Stimulated activated effector memory CD8-positive, alpha-beta T cell treated with anti-CD3 and anti-CD28 coated beads, Interleukin-12 subunit alpha, Interleukin-12 subunit beta, amount 100 ng/mL, for 72 hours (primary cell): Measurements from ENCODE around the gene PTPN13.

ENCODE experiments used
- ATAC-seq: fragments of 150-1000 bp; cut with Tn5 transposase; 2 replicates; pipeline ENCODE4 v1.10.0; 2021
- DNase-seq, 2 donors: peaks; one replicate each; pipeline ENCODE4 v3.0.0; 2021 to 2022; ENCODE audit warnings: low spot score in 2 of 2
- H3K27ac Mint-ChIP-seq: one replicate; pipeline ENCODE4 v1.8.0; 2022; ENCODE audit warnings: mild to moderate bottlenecking, mixed read lengths
- H3K36me3 Mint-ChIP-seq: one replicate; pipeline ENCODE4 v1.8.0; 2022; ENCODE audit warnings: mild to moderate bottlenecking, mixed read lengths
- H3K4me1 Mint-ChIP-seq: one replicate; pipeline ENCODE4 v1.8.0; 2022; ENCODE audit warnings: mixed read lengths
- H3K4me3 Mint-ChIP-seq: one replicate; pipeline ENCODE4 v1.8.0; 2022; ENCODE audit warnings: mild to moderate bottlenecking, mixed read lengths
- H3K9me3 Mint-ChIP-seq: one replicate; pipeline ENCODE4 v1.8.0; 2022; ENCODE audit warnings: mixed read lengths

PTPN13 gene

DNA sequence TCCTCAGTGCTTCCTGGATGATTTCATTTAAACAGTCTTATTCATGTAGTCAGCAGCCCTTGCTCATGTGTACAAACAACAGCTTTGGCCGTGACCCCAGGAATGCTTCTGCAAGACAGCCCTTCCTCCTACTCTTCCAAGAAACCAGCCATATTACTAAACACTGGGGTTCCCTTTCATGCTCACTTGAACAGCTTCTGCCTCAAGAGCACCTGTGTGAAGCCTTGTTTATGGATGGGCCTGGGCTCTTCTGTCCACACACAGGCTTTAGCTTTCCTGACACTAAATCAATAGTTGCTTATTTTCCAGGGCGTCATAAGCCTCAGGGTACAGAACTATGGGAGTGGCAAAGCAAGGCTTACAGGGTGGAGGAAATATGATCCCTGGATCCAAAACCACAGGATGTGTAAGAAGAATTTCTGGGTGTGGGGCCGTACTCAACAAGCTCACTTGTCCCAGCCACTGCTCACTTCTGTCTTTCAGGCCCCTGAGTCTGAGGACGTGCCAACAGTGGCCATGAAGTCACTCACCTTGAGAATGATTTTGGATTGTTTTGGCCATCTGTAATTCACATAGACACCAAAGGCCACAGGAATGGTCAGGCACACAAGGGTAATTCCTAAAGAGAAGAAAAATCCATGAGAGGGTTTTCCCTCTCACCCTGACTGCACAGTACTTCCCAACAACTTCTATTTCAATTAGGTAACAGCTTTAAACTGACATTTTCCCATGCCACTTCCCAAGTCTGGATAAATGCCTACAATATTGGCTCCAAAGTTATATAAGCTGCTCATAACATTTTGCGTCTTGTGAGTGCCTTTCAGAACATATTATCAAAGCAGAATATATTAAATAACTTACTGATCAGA, 237.4 kb downstream of the PTPN13 start:
- no peak overlapping the region for H3K4me3 Mint-ChIP-seq
- H3K9me3 Mint-ChIP-seq = no peaks in the 10 kb centered on the region
- ATAC-seq = no peak
- no peaks in the 10 kb centered on the region for H3K4me1 Mint-ChIP-seq
- no peak for DNase-seq
- H3K27ac Mint-ChIP-seq = no peak overlapping the region
- H3K36me3 Mint-ChIP-seq = no peaks in the 10 kb centered on the region

DNA sequence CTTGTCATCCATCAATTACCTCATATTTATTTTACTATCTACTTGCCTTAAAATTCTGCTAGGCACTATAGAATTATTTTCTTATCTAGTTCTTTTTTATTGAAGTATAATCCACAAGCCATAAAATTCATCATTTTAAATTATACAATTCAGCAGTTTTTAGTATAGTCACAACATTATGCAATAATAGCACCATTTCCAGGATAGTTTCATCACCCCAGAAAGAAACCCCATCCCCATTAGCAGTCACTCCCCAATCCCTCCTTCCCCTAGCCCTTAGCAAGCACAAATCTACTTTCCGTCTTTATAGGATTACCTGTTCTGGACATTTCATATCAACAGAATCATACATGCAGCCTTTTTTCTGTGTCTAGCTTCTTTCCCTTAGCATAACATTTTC, 239.5 kb downstream of the PTPN13 start:
- Mint-ChIP-seq H3K27ac (no peak overlapping the region), H3K4me3 (no peak overlapping the region), H3K4me1 (no peaks in the 10 kb centered on the region), H3K36me3 (no peaks in the 10 kb centered on the region), H3K9me3 (no peaks in the 10 kb centered on the region)
- no peak for ATAC-seq
- DNase-seq = no peak

DNA sequence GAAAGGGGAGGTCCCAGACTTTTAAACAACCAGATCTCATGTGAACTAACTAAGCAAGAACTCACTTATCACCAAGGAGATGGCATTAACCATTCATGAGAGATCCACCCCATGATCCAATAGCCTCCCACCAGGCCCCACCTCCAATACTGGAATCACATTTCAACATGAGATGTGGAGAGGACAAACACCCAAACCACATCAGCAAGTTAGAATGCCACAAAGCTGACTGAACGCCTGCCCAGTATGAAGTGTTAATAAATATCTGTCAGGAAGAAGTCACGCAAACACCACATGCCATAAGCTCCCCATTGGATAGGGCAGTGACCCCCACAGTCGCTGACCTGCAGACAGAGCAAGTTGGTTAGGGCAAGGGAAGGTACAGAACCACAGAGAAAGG, 240.8 kb downstream of the PTPN13 start:
- H3K36me3 Mint-ChIP-seq = no peaks in the 10 kb centered on the region
- H3K27ac Mint-ChIP-seq = no peak overlapping the region
- H3K9me3 Mint-ChIP-seq = no peaks in the 10 kb centered on the region
- H3K4me3 Mint-ChIP-seq = no peak overlapping the region
- no peak for ATAC-seq
- no peaks in the 10 kb centered on the region for H3K4me1 Mint-ChIP-seq
- no peak for DNase-seq

DNA sequence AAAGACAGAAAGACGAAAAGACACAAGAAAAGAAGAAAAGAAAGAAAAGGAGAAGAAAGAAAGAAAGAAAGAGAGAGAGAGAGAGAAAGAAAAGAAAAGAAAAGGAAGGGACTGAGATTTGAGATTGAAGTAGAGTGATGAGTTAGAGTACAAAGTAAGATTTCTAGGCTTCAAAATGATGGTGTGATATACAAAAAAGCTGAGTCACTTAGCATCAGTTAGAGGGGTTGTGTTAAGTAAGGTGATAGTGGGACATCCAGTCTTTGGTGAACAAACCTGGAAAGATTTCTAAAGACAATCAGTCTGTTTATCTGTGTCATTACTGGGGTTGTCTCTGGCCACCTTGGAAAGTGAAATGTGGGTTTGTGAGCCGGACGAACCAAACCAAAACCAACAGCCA, 241.6 kb downstream of the PTPN13 start:
- H3K36me3 Mint-ChIP-seq = no peaks in the 10 kb centered on the region
- H3K4me1 Mint-ChIP-seq = no peaks in the 10 kb centered on the region
- H3K9me3 Mint-ChIP-seq = no peaks in the 10 kb centered on the region
- no peak overlapping the region for H3K4me3 Mint-ChIP-seq
- no peak for ATAC-seq
- H3K27ac Mint-ChIP-seq = no peak overlapping the region
- no peak for DNase-seq

DNA sequence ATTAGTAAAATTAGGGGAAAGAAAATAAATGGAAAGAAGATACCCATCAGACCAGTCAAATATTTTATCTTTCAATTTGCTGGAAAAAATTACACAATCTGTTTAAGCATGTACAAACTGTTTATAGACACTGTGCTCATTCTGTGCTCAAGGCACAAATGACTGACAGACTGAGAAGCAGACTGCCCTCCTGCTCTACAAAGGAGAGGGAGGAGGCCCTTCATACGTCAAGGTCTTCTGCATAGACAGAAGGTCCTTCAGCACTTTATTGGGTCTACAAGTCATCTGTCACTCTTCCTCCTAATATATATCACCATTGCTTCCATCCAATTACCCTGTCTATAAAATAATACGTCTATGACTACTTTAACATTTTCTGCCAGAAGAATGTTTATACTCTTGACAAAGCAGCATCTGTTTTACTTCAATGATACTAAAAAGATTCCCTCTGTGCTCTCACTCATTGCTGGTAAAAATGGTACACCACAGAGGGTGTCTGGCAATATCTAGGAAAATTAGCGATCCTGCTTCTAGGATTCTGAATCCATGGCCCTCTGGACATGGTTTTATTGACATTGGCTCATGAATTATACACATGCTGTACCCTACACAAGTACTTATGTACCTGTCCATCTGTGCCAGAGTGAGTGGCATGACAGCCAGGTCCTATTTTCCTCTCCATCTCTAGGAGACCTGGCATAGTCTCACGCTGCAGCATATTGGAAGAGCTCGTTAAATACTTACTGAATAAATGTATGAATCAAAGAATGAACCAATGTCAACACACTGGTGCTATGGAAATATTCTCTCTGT, 243.8 kb downstream of the PTPN13 start:
- H3K4me1 Mint-ChIP-seq = no peaks in the 10 kb centered on the region
- DNase-seq (no peak), ATAC-seq (no peak)
- no peaks in the 10 kb centered on the region for H3K9me3 Mint-ChIP-seq
- no peaks in the 10 kb centered on the region for H3K36me3 Mint-ChIP-seq
- H3K27ac Mint-ChIP-seq = no peak overlapping the region
- H3K4me3 Mint-ChIP-seq = no peak overlapping the region

DNA sequence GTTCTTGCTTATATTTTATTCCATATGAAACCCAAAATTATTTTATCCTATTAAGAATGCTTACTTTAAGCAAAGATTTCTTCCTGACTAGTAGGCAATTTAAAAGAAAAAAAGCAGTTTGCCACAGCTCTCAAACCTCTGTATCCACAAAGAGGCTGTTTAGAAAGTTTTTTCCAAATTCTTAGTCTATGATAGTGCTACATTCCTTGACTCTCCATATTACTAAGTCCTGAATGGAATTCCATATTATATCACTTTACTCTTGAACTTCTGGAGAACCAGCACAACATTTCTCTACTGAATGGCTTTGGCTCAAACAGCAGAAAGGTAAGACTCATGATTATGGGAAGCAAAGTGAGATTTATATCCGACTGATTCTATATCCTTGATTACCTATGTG, 246.7 kb downstream of the PTPN13 start:
- H3K27ac Mint-ChIP-seq = no peak overlapping the region
- H3K9me3 Mint-ChIP-seq = no peaks in the 10 kb centered on the region
- DNase-seq = no peak
- H3K36me3 Mint-ChIP-seq = no peaks in the 10 kb centered on the region
- H3K4me1 Mint-ChIP-seq = no peaks in the 10 kb centered on the region
- H3K4me3 Mint-ChIP-seq = no peak overlapping the region
- no peak for ATAC-seq

DNA sequence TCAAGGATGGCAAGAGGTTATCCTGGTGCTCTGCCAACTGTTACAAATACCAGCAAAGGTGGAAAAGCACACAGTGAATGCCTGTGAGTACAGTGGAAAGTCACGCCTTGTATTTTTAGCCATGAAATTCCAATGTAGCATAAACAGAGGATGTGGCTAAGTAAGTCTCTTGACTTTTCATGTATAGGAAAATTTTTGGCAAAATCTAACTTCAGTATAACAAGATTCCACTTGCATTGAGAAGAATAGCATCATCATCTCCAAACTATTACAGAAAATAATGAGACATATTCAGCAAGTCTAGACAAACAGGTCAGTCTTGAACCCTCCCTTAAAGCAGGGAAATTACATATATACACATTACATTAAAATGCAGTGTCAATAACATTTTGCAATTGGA, 247.2 kb downstream of the PTPN13 start:
- no peaks in the 10 kb centered on the region for H3K36me3 Mint-ChIP-seq
- no peaks in the 10 kb centered on the region for H3K4me1 Mint-ChIP-seq
- H3K27ac Mint-ChIP-seq = no peak overlapping the region
- ATAC-seq (no peak), DNase-seq (no peak)
- H3K9me3 Mint-ChIP-seq = no peaks in the 10 kb centered on the region
- H3K4me3 Mint-ChIP-seq = no peak overlapping the region

DNA sequence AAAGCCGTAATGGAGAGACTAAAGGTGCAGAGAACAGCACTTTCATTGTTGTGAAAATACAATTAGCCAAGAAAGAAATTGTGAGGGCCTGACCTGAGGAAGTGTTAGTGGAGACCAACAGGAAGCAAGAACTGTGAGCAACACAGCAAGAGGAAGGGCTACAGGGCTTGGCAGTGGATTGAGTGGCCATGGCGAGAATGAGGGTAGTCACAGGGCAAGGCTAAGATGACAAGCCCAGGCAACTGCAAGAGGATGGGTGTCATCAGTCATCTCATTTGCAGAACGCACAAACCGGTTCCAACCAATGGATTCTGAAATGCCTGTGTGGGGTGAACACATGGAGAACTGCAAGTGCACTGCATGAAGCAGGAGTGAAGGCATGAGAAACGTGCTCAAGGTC, 251.5 kb downstream of the PTPN13 start:
- H3K36me3 Mint-ChIP-seq = no peaks in the 10 kb centered on the region
- no peaks in the 10 kb centered on the region for H3K9me3 Mint-ChIP-seq
- no peaks in the 10 kb centered on the region for H3K4me1 Mint-ChIP-seq
- ATAC-seq = no peak
- DNase-seq = no peak
- H3K27ac Mint-ChIP-seq = no peak overlapping the region
- H3K4me3 Mint-ChIP-seq = no peak overlapping the region

DNA sequence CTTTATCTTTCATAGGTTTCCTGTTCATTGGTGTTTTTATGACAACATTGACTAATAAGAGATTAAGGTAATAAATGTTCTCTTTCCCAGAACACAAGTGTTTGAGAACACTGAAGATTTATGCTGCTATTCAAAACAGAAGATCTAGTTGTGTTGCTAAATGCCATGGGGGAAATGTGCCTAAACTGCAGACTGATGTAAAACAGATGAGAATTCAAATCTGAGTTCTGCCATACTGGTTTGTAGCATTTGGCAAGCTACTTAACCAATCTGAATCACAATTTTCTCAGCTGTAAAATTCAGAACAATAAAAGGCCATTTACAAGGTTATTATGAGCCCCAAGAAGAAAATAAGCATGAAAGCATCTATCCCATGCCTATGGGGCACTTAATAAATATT, 252.8 kb downstream of the PTPN13 start:
- DNase-seq = no peak

DNA sequence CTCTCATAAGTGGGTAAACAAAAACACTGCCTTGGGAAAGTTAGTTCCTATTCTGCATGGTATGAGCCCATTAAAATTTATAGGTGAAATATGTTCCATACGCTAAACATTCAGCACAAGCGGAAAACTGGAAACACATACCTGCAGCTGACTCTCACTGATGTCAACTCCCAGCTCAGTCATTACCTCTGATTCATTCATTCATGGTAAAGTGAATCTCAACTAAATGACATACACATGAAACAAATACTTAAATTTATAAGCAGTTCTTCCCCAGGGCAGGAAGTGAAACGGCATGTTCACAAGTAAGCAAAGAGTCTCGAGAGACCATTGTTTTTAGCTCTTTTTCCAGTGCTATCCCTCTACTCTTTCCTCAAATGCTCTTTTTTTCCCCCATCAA, 253.5 kb downstream of the PTPN13 start:
- no peaks in the 10 kb centered on the region for H3K4me1 Mint-ChIP-seq
- H3K4me3 Mint-ChIP-seq = no peak overlapping the region

More for the DNA sequence above, 252.8 kb downstream of the PTPN13 start:
- ATAC-seq = no peak
- Mint-ChIP-seq H3K4me1 (no peaks in the 10 kb centered on the region), H3K4me3 (no peak overlapping the region), H3K27ac (no peak overlapping the region), H3K36me3 (no peaks in the 10 kb centered on the region), H3K9me3 (no peaks in the 10 kb centered on the region)

DNA sequence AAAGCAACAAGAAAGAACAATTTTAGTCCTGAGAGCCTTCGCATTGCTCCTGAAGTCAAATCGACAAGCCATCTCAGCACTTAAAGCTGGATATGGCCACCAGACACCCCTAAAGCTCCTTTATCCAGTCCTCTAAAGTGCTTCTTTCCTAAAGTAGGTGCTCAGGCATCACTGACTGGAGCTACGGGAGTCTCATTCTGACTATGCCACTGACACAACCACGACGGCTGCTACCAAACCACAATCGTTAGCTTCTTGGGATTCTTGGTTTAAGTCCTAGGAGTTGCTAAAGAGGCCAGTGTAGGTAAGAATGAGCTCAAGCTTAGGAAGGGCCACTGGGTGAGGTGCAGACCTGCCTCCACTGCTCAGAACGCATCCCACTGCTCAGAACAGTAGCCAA, 254.0 kb downstream of the PTPN13 start:
- no peaks in the 10 kb centered on the region for H3K36me3 Mint-ChIP-seq
- H3K27ac Mint-ChIP-seq = no peak overlapping the region
- H3K4me1 Mint-ChIP-seq = no peaks in the 10 kb centered on the region
- H3K9me3 Mint-ChIP-seq = no peaks in the 10 kb centered on the region
- no peak for ATAC-seq
- H3K4me3 Mint-ChIP-seq = no peak overlapping the region
- no peak for DNase-seq

More for the DNA sequence above, 253.5 kb downstream of the PTPN13 start:
- ATAC-seq = no peak
- Mint-ChIP-seq H3K36me3 (no peaks in the 10 kb centered on the region), H3K9me3 (no peaks in the 10 kb centered on the region), H3K27ac (no peak overlapping the region)
- DNase-seq = no peak

DNA sequence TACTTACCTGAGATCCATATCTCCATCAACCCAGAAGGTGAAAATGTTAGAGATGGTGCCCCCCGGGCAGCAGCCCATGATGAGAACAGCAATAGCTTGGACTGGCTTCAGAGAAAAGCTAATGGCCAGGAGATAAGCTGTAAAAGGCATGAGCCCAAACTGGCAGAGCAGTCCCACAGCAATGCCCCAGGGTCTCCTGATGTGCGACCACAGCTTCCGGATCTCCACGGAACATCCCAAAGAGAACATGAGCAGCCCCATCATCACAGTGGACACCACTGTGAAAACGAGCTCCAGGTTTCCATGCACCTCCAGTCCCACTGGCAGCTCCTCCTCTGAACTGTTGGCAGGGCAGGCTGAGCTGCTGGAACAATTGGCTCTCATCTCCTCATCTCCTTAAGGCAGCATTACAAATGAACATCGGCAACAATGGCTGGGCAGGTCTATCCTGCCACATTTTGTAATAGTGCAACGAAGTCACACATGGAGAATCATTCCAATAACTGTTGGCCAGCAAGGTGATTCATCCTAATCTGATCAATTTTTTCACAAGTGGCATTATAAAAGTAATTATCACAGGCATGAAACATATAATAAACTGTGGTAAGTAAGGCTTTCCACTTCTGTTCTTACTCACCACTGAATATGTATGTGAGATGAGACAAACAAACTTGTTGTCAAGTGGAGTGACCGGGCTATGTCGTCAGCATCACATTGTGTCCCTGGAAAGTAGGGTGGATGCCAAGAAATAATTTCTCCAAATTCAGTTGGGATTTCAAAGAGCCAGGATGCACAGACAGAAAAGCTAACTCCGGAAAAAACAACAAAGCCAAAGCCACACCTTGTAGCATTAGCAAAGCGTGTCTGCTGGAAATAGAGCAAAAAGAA, 254.9 kb downstream of the PTPN13 start, which contains the start of gene SLC10A6:
Gene SLC10A6 (minus strand): TSS at position 653 of the 888 bp plus-strand sequence. CDS start 269 bp downstream, at position 384.
- ATAC-seq (no peak), DNase-seq (no peak)
- Mint-ChIP-seq H3K36me3 (no peaks in the 10 kb centered on the region), H3K9me3 (no peaks in the 10 kb centered on the region), H3K4me1 (no peaks in the 10 kb centered on the region), H3K4me3 (no peak within 1 kb of the TSS), H3K27ac (no peak within 1 kb of the TSS)

DNA sequence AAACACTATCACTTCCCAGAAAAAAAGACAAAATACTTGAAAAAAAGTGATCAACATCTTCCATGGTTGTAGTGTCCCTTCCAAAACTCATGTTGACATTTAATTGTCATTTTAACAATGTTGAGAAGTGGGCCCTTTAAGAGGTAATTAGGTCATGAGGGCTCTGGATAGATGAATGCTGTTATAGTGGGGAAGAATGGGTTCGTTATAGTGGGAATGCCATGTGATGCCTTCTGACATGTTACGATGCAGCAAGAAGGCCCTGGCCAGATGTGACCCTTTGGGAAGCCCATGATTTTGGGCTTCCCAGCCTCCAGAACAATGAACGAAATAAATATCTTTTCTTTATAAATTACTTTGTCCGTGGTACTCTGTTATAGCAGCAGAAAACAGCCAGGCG, 259.1 kb downstream of the PTPN13 start:
- DNase-seq (no peak), ATAC-seq (no peak)
- Mint-ChIP-seq H3K4me3 (no peak overlapping the region), H3K9me3 (no peaks in the 10 kb centered on the region), H3K27ac (no peak overlapping the region), H3K36me3 (no peaks in the 10 kb centered on the region), H3K4me1 (no peaks in the 10 kb centered on the region)

DNA sequence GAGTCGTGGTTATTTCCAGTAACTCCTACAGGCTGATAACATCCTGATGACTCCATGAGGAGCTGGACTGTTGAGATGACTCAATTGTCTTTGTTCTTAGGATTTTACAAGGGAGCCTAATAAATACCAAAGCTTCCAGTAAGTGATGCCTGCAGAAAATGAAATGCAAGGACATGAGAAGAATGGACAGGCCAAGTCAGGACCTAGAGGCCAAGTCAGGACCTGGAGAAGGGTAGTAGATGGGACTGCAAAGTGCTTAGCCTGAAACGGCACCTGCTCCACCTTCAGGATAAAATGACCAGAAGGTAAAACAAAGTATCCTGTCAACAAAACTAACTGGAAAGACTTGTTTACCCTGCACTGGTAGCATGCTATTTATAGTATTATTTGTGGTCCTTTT, 261.5 kb downstream of the PTPN13 start:
- ATAC-seq = no peak

DNA sequence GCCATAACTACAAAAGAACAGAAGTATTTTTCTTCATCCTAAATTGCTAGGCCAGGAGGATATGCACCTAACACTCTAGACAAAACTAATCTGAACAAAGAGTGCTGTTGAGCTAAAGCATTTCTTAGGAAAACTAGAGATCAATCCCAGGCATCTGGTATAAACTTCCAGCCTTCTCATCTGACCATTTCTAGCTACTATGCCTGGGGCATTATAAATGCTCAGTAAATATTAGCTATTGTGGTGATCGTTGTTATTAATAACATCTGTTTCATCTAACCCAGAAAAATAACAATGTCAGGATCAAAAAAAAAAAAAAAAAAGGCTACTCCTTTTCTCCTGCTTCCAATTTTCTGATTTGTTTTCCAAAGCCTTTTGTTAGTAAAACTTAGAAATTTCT, 262.8 kb downstream of the PTPN13 start:
- Mint-ChIP-seq H3K9me3 (no peaks in the 10 kb centered on the region), H3K4me3 (no peak overlapping the region), H3K27ac (no peak overlapping the region), H3K36me3 (no peaks in the 10 kb centered on the region), H3K4me1 (no peaks in the 10 kb centered on the region)
- DNase-seq (no peak), ATAC-seq (no peak)

More for the DNA sequence above, 261.5 kb downstream of the PTPN13 start:
- H3K4me3 Mint-ChIP-seq = no peak overlapping the region
- DNase-seq = no peak
- no peaks in the 10 kb centered on the region for H3K4me1 Mint-ChIP-seq
- H3K9me3 Mint-ChIP-seq = no peaks in the 10 kb centered on the region
- no peak overlapping the region for H3K27ac Mint-ChIP-seq
- H3K36me3 Mint-ChIP-seq = no peaks in the 10 kb centered on the region
